ENCODE results near the gene RAC3.

DNA sequence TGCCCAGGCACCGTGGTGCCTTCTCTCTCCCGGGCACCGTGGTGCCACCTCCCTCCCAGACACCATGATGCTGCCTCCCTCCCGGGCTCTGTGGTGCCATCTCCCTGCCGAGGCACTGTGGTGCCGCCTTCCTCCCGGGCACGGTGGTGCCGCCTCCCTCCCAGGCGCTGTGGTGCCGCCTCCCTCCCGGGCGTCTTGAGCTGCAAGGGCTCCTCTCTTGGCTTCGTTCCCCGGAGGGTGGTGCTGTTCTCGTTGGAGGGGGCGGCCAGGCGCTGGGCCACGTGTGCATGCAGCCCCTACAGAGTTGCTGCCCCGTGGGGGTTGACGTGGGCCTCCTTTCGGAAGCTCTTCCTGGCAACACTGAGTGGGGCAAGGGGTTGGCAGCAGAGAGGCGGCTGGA lies 17.0 kb upstream of the RAC3 start:
- TF ChIP-seq EZH2 (IDR thresholded peaks at IDR 0.05; ENCODE audit: insufficient read depth, poor library complexity, severe bottlenecking) (no peak), EZH2phosphoT487 (IDR thresholded peaks at IDR 0.05; ENCODE audit: insufficient read depth, low read depth) (no peak)

Data from GM23248 (cell line).